GM10266 (cell line): ENCODE measurements around the gene KCTD13.

Source experiments
- DNase-seq: peaks from one replicate; pipeline ENCODE4 v3.0.0; 2012; ENCODE audit errors: extremely low spot score
- TF ChIP-seq, protein P1 (sequence below): IDR thresholded peaks from 2 replicates; pipeline ENCODE4 v1.5.1; 2012; ENCODE audit warnings: mild to moderate bottlenecking, low read depth; ENCODE audit not compliant: control insufficient read depth, insufficient read depth; ENCODE audit errors: missing control alignments

KCTD13 gene

DNA sequence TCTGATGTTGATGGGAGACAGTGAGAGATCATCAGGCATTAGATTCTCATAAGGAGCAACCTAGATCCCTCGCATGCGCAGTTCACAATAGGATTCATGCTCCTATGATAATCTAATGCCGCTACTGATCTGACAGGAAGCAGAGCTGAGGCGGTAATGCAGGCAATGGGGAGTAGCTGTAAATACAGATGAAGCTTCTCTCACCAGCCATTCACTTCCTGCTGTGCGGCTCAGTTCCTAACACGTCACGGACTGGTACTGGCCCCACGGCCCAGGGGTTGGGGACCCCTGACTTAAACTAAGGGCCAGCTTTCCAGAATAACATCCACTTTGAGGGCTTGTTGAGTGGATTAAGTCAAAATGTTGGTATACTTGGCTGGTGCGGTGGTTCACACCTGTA, 33.3 kb upstream of the KCTD13 start:
- TF ChIP-seq, protein P1, sequence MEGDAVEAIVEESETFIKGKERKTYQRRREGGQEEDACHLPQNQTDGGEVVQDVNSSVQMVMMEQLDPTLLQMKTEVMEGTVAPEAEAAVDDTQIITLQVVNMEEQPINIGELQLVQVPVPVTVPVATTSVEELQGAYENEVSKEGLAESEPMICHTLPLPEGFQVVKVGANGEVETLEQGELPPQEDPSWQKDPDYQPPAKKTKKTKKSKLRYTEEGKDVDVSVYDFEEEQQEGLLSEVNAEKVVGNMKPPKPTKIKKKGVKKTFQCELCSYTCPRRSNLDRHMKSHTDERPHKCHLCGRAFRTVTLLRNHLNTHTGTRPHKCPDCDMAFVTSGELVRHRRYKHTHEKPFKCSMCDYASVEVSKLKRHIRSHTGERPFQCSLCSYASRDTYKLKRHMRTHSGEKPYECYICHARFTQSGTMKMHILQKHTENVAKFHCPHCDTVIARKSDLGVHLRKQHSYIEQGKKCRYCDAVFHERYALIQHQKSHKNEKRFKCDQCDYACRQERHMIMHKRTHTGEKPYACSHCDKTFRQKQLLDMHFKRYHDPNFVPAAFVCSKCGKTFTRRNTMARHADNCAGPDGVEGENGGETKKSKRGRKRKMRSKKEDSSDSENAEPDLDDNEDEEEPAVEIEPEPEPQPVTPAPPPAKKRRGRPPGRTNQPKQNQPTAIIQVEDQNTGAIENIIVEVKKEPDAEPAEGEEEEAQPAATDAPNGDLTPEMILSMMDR = no peak
- DNase-seq = no peak

DNA sequence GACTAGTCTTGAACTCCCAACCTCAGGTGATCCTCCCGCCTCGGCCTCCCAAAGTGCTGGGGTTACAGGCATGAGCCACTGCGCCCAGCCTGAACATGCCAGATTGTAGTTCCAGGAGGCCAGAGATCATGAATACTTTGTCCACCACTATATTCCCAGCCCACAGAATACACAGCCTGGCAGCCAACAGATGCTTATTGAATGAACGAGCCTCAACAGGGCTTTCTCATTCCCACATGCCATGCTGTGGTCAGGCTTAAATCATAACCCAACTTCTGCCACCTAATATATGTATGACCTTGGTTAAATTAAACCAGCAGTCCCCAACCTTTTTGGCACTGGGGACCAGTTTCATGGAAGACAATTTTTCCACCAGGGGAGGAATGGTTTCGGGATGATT, 32.7 kb upstream of the KCTD13 start:
- no peak for DNase-seq
- TF ChIP-seq, protein P1 = no peak

DNA sequence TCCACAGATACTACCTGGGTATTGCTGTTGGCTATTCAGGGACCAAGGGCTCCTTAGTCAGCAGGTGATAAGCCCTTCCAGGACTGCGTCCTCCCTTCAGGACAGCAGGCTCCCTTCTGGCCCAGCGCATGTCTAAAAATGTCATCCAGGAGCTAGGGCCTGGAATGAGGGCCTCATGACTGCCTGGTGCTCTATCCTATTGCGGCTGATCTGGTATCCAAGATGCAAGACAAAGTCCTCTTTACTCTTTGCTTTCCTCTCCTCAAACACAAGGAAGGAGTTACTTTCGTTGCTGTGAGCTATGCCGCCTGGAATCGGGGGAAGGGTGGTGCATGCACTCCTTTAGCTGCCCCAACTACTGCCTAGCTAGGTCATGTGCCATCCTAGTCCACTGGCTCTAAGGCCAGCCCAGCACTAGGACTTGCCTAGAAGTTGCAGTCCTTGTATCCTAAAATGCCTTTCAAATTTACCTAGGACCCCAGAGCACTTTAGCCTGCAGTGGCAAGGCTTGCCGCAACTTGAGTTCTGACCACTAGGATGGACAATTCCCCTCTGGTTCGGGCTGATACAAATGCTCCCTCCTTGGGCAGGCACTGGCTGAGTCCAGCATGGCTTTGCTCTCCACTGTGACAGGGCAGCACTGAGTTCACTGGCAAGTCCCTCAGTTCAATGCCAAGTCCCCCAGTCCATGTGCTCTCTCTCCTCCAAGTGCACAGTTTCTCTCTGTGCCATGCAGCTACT, 25.8 kb upstream of the KCTD13 start:
- TF ChIP-seq, protein P1 = no peak
- DNase-seq = no peak

DNA sequence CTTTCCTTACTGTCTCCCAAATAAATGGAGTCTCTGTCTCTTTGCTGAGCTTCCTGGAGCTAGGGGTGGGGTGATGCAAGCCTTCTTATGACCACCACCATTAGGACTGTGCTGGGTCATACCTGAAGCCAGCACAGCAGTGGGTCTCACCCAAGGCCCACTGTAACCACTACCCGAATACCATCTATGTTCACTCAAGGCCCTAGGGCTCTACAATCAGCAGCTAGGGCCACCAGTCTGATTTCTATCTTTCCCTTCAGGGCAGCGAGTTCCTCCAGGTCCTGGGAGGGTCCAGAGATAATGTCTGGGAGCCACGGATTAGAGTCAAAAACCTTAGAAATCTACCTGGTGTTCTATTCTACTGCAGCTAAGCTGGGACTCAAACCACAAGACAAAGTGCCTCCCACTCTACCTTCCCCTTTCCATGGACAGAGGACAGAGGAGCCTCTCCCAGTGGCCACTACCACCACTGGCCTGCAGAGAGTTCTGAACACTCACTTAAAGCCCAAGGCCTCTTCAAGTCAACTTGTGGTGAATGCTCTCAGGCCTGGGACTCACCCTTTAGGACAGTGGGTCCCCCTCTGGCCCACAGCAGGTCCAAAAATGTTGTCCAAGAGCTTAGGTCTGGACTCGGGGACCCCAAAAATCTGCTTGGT, 24.9 kb upstream of the KCTD13 start:
- TF ChIP-seq, protein P1 = no peak
- no peak for DNase-seq

DNA sequence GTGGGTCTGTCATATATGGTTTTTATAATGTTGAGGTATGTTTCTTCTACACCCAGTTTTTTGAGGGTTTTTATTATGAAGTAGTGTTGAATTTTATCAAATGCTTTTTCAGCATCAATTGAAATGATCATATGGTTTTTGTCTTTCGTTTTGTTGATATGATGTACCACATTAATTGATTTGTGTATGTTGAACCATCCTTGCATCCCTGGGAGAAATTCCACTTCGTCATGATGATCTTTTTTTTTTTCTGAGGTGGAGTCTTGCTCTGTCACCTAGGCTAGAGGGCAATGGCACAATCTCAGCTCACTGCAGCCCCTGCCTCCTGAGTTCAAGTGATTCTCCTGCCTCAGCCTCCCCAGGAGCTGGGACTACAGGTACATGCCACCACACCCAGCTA, 21.9 kb upstream of the KCTD13 start:
- TF ChIP-seq, protein P1 = no peak

DNA sequence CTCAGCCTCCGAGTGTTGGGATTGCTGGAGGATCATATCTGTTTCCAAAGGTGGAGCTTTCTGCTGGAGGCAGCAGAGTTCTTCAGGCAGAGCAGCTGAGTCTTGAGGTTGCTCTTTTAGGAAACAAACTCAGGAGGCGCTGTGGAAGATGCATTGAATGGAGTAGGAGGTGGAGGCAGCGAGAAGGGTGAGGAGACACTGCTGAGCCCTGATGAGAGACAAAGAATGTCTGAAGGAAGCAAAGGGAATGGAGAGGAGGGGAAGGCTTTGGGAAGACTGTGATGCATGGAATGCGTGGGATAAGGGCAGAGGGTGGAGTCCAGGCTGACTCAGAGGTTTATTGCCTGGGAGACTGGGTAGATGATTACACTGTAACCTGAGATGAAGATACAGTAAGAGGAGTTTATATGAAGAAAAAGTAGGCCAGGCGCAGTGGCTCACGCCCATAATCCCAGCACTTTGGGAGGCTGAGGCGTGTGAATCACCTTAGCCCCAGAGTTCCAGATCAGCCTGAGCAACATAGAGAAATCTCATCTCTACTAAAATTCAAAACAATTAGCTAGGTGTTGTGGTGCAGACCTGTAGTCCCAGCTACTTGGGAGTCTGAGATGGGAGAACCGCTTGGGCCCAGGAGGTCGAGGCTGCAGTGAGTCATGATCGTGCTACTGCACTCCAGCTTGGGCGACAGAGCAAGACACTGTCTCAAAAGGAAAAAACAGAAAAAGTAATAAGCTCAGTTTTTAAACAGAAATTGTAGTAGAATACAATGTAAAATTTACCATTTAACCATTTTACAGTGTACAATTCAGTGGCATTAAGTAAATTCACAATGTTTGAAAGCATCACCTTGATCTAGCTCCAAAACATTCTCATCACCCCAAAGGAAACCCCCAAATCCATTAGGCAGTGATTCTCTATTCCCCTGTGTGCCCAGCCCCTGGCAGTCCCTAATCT, 18.1 kb upstream of the KCTD13 start:
- TF ChIP-seq, protein P1 = no peak

More for the DNA sequence above, 21.9 kb upstream of the KCTD13 start:
- DNase-seq = no peak

More for the DNA sequence above, 18.1 kb upstream of the KCTD13 start:
- DNase-seq = no peak
